GM18507 (cell line): Measurements from ENCODE around the gene RASGRP4.
"Not testable (repeated sequence)": the region's sequence is repeated elsewhere in the genome, so short reads cannot be mapped to it uniquely, and the experiment has no call there.

ENCODE experiments used
- DNase-seq: peaks from one replicate; pipeline ENCODE4 v3.0.0; 2011; ENCODE audit warnings: low read depth; ENCODE audit not compliant: insufficient read length; ENCODE audit errors: extremely low spot score
- FAIRE-seq: peaks from 2 replicates; lab custom pipeline; 2011; peaks lifted over from hg19 to GRCh38; lab: Jason Lieb, UNC

Gene RASGRP4

GRCh38 chr19:38449518-38449917 is 23.5 kb upstream of the RASGRP4 start:
- FAIRE-seq (no peak), DNase-seq (no peak)

GRCh38 chr19:38448225-38448624 is 22.2 kb upstream of the RASGRP4 start:
- no peak for FAIRE-seq
- no peak for DNase-seq

GRCh38 chr19:38445362-38445761 is 19.3 kb upstream of the RASGRP4 start:
- DNase-seq: no peak
- no peak for FAIRE-seq

- DNase-seq (no peak), FAIRE-seq (no peak)
These were observed 18.0 kb upstream of the RASGRP4 start for GRCh38 chr19:38444026-38444425.

GRCh38 chr19:38443458-38443999 is 17.5 kb upstream of the RASGRP4 start:
- FAIRE-seq (no peak), DNase-seq (no peak)

- FAIRE-seq (no peak), DNase-seq (no peak)
These were observed 16.7 kb upstream of the RASGRP4 start for GRCh38 chr19:38442736-38443135.

- DNase-seq (no peak), FAIRE-seq (no peak)
These were observed 15.8 kb upstream of the RASGRP4 start for GRCh38 chr19:38441657-38442348.

- no peak for DNase-seq
- no peak for FAIRE-seq
These were observed 14.6 kb upstream of the RASGRP4 start for GRCh38 chr19:38440592-38440991.

GRCh38 chr19:38437917-38438316 is 11.9 kb upstream of the RASGRP4 start:
- DNase-seq: no peak
- FAIRE-seq: no peak

GRCh38 chr19:38437295-38437694 is 11.3 kb upstream of the RASGRP4 start:
- FAIRE-seq: no peak
- DNase-seq: no peak

GRCh38 chr19:38434549-38435051 is 8.6 kb upstream of the RASGRP4 start:
- DNase-seq: no peak

GRCh38 chr19:38433268-38433733 is 7.3 kb upstream of the RASGRP4 start, which contains the start of gene RYR1:
RYR1 (plus strand) TSS chr19:38433691; CDS start chr19:38433830, 139 bp downstream.
- peak; percentile 48 for DNase-seq
- no peak for FAIRE-seq

More at GRCh38 chr19:38434549-38435051, 8.6 kb upstream of the RASGRP4 start:
- no peak for FAIRE-seq

- FAIRE-seq: no peak
- DNase-seq: no peak
These were observed 4.9 kb upstream of the RASGRP4 start for GRCh38 chr19:38430931-38431330.

- FAIRE-seq: no peak
- no peak for DNase-seq
These were observed 3.8 kb upstream of the RASGRP4 start for GRCh38 chr19:38429811-38430156.

- DNase-seq (no peak), FAIRE-seq (no peak)
These were observed 3.2 kb upstream of the RASGRP4 start for GRCh38 chr19:38429055-38429810.

GRCh38 chr19:38427035-38427677 is 1.1 kb upstream of the RASGRP4 start:
- peak; percentile 38 for FAIRE-seq
- not testable (repeated sequence) for DNase-seq

- DNase-seq: no peak
- FAIRE-seq: no peak
These were observed 703 bp downstream of the RASGRP4 start for GRCh38 chr19:38425222-38425809.

- DNase-seq: no peak
- FAIRE-seq: no peak
These were observed 1.7 kb downstream of the RASGRP4 start for GRCh38 chr19:38424272-38424671.

GRCh38 chr19:38422438-38422837 is 3.6 kb downstream of the RASGRP4 start:
- DNase-seq (no peak), FAIRE-seq (no peak)

- DNase-seq: no peak
- no peak for FAIRE-seq
These were observed 4.2 kb downstream of the RASGRP4 start for GRCh38 chr19:38421856-38422255.
